ENCODE data around the gene FBRS. TPM values are rescaled to one million over a fixed set of nuclear protein-coding genes. Genes with fewer than 3 reads are reported as not detected.
"Not testable (repeated sequence)": the region's sequence is repeated elsewhere in the genome, so short reads cannot be mapped to it uniquely, and the experiment has no call there.

Gene FBRS
- total RNA-seq, 1 experiment from 2014 or later: 13.6 TPM

GRCh38 chr16:30628628-30629540 lies 29.3 kb upstream of the FBRS start:
- no peak overlapping the region for H3K4me3 ChIP-seq
- no peaks in the 10 kb centered on the region for H3K36me3 ChIP-seq
- no peak overlapping the region for H3K27ac ChIP-seq
- H3K27me3 ChIP-seq (replicated peaks): no peaks in the 10 kb centered on the region
- peaks cover 9% of the 10 kb centered on the region for H3K4me1 ChIP-seq (replicated peaks)
- peak; percentile 54 to 81 for DNase-seq (ENCODE audit: low read depth in 1 of 2, low spot score in 2 of 2)
- H3K9me3 ChIP-seq (replicated peaks): no peaks in the 10 kb centered on the region; the same call in 1 of the 2 replicates

- not testable (repeated sequence) for H3K27me3 ChIP-seq (replicated peaks); H3K4me3 ChIP-seq; DNase-seq (ENCODE audit: low read depth in 1 of 2, low spot score in 2 of 2); H3K36me3 ChIP-seq; H3K9me3 ChIP-seq (replicated peaks); H3K27ac ChIP-seq
- peaks cover 11% of the 10 kb centered on the region for H3K4me1 ChIP-seq (replicated peaks)
These were observed 25.8 kb upstream of the FBRS start for GRCh38 chr16:30632454-30632853.

- no peaks in the 10 kb centered on the region; the same call in 1 of the 2 replicates for H3K9me3 ChIP-seq (replicated peaks)
- H3K27ac ChIP-seq: peak overlapping the region; percentile 24; the same call in 1 of the 2 replicates
- H3K27me3 ChIP-seq (replicated peaks): no peaks in the 10 kb centered on the region
- H3K4me1 ChIP-seq (replicated peaks): peaks cover 10% of the 10 kb centered on the region
- H3K36me3 ChIP-seq: no peaks in the 10 kb centered on the region
- peak overlapping the region; percentile 52 for H3K4me3 ChIP-seq
- no peak for DNase-seq (ENCODE audit: low read depth in 1 of 2, low spot score in 2 of 2)
These were observed 24.7 kb upstream of the FBRS start for GRCh38 chr16:30633526-30633925.

GRCh38 chr16:30636599-30636998 lies 21.6 kb upstream of the FBRS start:
- DNase-seq (ENCODE audit: low read depth in 1 of 2, low spot score in 2 of 2): no peak
- H3K36me3 ChIP-seq: no peaks in the 10 kb centered on the region

GRCh38 chr16:30637139-30637538 lies 21.1 kb upstream of the FBRS start:
- not testable (repeated sequence) for H3K4me3 ChIP-seq; H3K36me3 ChIP-seq; H3K27ac ChIP-seq; H3K9me3 ChIP-seq (replicated peaks); H3K27me3 ChIP-seq (replicated peaks); H3K4me1 ChIP-seq (replicated peaks); DNase-seq (ENCODE audit: low read depth in 1 of 2, low spot score in 2 of 2)

More at GRCh38 chr16:30636599-30636998, 21.6 kb upstream of the FBRS start:
- H3K4me1 ChIP-seq (replicated peaks): peaks cover 2% of the 10 kb centered on the region; the same call in 1 of the 2 replicates
- no peak overlapping the region for H3K4me3 ChIP-seq
- no peaks in the 10 kb centered on the region for H3K27me3 ChIP-seq (replicated peaks)
- no peak overlapping the region for H3K27ac ChIP-seq
- H3K9me3 ChIP-seq (replicated peaks): no peaks in the 10 kb centered on the region

- Histone ChIP-seq H3K27ac (no peak overlapping the region), H3K4me3 (no peak overlapping the region), H3K27me3 (replicated peaks) (no peaks in the 10 kb centered on the region), H3K9me3 (replicated peaks) (no peaks in the 10 kb centered on the region), H3K4me1 (replicated peaks) (peaks cover 2% of the 10 kb centered on the region; the same call in 1 of the 2 replicates), H3K36me3 (no peaks in the 10 kb centered on the region)
- peak in 1 of 2 experiments; percentile 23 for DNase-seq (ENCODE audit: low read depth in 1 of 2, low spot score in 2 of 2)
These were observed 20.3 kb upstream of the FBRS start for GRCh38 chr16:30637944-30638343.

GRCh38 chr16:30641378-30641982 lies 16.8 kb upstream of the FBRS start:
- no peak overlapping the region for H3K4me3 ChIP-seq
- no peak overlapping the region for H3K27ac ChIP-seq
- no peaks in the 10 kb centered on the region for H3K36me3 ChIP-seq
- no peak for DNase-seq (ENCODE audit: low read depth in 1 of 2, low spot score in 2 of 2)
- H3K9me3 ChIP-seq (replicated peaks): no peaks in the 10 kb centered on the region
- H3K27me3 ChIP-seq (replicated peaks): no peaks in the 10 kb centered on the region
- H3K4me1 ChIP-seq (replicated peaks): no peaks in the 10 kb centered on the region

- H3K4me3 ChIP-seq: no peak overlapping the region
- no peak for DNase-seq (ENCODE audit: low read depth in 1 of 2, low spot score in 2 of 2)
- H3K4me1 ChIP-seq (replicated peaks): no peaks in the 10 kb centered on the region
- no peaks in the 10 kb centered on the region for H3K36me3 ChIP-seq
- no peaks in the 10 kb centered on the region for H3K9me3 ChIP-seq (replicated peaks)
- H3K27ac ChIP-seq: no peak overlapping the region
- H3K27me3 ChIP-seq (replicated peaks): no peaks in the 10 kb centered on the region
These were observed 13.8 kb upstream of the FBRS start for GRCh38 chr16:30644334-30644830.

- Histone ChIP-seq H3K36me3 (no peaks in the 10 kb centered on the region), H3K27me3 (replicated peaks) (no peaks in the 10 kb centered on the region), H3K9me3 (replicated peaks) (no peaks in the 10 kb centered on the region), H3K4me3 (no peak overlapping the region), H3K27ac (no peak overlapping the region), H3K4me1 (replicated peaks) (peaks cover 5% of the 10 kb centered on the region)
- no peak for DNase-seq (ENCODE audit: low read depth in 1 of 2, low spot score in 2 of 2)
These were observed 12.5 kb upstream of the FBRS start for GRCh38 chr16:30645727-30646126.

- Histone ChIP-seq H3K36me3 (no peaks in the 10 kb centered on the region), H3K27ac (no peak overlapping the region), H3K4me1 (replicated peaks) (peaks cover 8% of the 10 kb centered on the region), H3K9me3 (replicated peaks) (no peaks in the 10 kb centered on the region), H3K27me3 (replicated peaks) (no peaks in the 10 kb centered on the region), H3K4me3 (no peak overlapping the region)
- DNase-seq (ENCODE audit: low read depth in 1 of 2, low spot score in 2 of 2): no peak
These were observed 11.0 kb upstream of the FBRS start for GRCh38 chr16:30647274-30647571.

GRCh38 chr16:30649725-30650368 lies 8.4 kb upstream of the FBRS start:
- H3K4me1 ChIP-seq (replicated peaks): peaks cover 8% of the 10 kb centered on the region
- no peak for DNase-seq (ENCODE audit: low read depth in 1 of 2, low spot score in 2 of 2)
- no peaks in the 10 kb centered on the region for H3K9me3 ChIP-seq (replicated peaks)
- H3K36me3 ChIP-seq: peaks cover 7% of the 10 kb centered on the region
- H3K4me3 ChIP-seq: peak overlapping the region; percentile 54; the same call in 1 of the 2 replicates
- no peaks in the 10 kb centered on the region for H3K27me3 ChIP-seq (replicated peaks)
- H3K27ac ChIP-seq: no peak overlapping the region

GRCh38 chr16:30650369-30651123 lies 7.7 kb upstream of the FBRS start, which contains the start of gene PRR14:
TSS of gene PRR14 (plus strand) at chr16:30650960. CDS start at chr16:30651646, 686 bp downstream.
- Histone ChIP-seq H3K27ac (peak within 1 kb of the TSS; percentile 6; the same call in 1 of the 2 replicates), H3K4me3 (peak within 1 kb of the TSS; percentile 54), H3K36me3 (peaks cover 14% of the 10 kb centered on the region), H3K4me1 (replicated peaks) (peaks cover 8% of the 10 kb centered on the region), H3K27me3 (replicated peaks) (no peaks in the 10 kb centered on the region), H3K9me3 (replicated peaks) (no peaks in the 10 kb centered on the region)
- peak; percentile 98 to 99 for DNase-seq (ENCODE audit: low read depth in 1 of 2, low spot score in 2 of 2)
